ENCODE data around the gene TICRR. TPM values are rescaled to one million over a fixed set of nuclear protein-coding genes. Genes with fewer than 3 reads are reported as not detected.

TICRR gene
- total and polyA plus RNA-seq, 2 donors (not counting 1 experiment from before 2014, with no cell fraction given), result 0.05 to 0.07 TPM

DNA sequence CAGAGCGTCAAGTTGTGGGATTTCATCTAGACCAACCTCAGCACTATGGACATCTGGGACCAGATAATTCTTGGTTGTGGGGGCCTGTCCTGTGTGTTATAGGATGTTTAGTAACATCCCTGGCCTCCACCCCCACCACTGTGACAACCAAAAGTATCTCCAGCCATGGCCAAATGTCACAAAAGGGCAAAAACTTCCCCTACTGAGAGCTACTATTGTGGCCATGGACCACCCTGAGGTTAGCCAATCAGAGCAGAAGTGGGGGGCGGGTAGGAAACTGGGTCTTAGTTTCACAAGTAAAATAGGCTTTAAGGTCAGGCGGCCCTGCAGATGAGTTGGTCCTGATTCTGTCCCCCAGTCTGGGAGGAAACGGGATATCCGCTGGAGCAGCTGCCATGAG lies 54.6 kb downstream of the TICRR start:
- Mint-ChIP-seq H3K4me3 (no peak overlapping the region), H3K27ac (no peak overlapping the region), H3K9me3 (ENCODE audit: insufficient read depth) (no peaks in the 10 kb centered on the region), H3K4me1 (no peaks in the 10 kb centered on the region), H3K27me3 (no peaks in the 10 kb centered on the region)
- CTCF ChIA-PET, result no interaction called here
- Histone ChIP-seq H3K36me3 (replicated peaks in 1 of 2; ENCODE audit: control extremely low read depth in 1 of 2, control insufficient read depth in 1 of 2, extremely low read depth in 1 of 2, insufficient read depth in 2 of 2, low read length in 1 of 2) (no peaks in the 10 kb centered on the region), H3K4me1 (ENCODE audit: control insufficient read depth in 2 of 2, insufficient read depth in 2 of 2, low read length in 2 of 2) (no peaks in the 10 kb centered on the region), H3K4me2 (replicated peaks; ENCODE audit: low read depth, low read length, poor library complexity, severe bottlenecking) (no peak overlapping the region), H3K27me3 (replicated peaks in 1 of 4; ENCODE audit: control extremely low read depth in 1 of 4, control insufficient read depth in 3 of 4, insufficient read depth in 4 of 4, low read length in 3 of 4) (no peaks in the 10 kb centered on the region), H3K79me2 (ENCODE audit: control insufficient read depth, insufficient read depth, low read length) (no peaks in the 10 kb centered on the region), H3K4me3 (ENCODE audit: control extremely low read depth in 1 of 5, extremely low read depth in 1 of 5, insufficient read depth in 1 of 5, low read depth in 2 of 5, low read length in 4 of 5) (no peak overlapping the region), H3K9ac (ENCODE audit: low read length) (no peak overlapping the region), H3K9me3 (ENCODE audit: control extremely low read depth in 1 of 3, control insufficient read depth in 2 of 3, insufficient read depth in 1 of 3, low read length in 2 of 3) (peaks cover 0 to 12% (median 0%) of the 10 kb centered on the region in 3 donors), H3K27ac (ENCODE audit: low read length in 2 of 2) (no peak overlapping the region), H2AFZ (ENCODE audit: insufficient read depth, low read depth, low read length, poor library complexity, severe bottlenecking) (no peak overlapping the region), H4K20me1 (ENCODE audit: control insufficient read depth, insufficient read depth, low read length, poor library complexity, severe bottlenecking) (no peaks in the 10 kb centered on the region)
- 89% methylated on average over 5 of the region's 5 CpGs for WGBS (ENCODE audit: insufficient coverage)
- TF ChIP-seq EZH2 (IDR thresholded peaks at IDR 0.05; ENCODE audit: borderline replicate concordance, insufficient read depth, low read depth, low read length, poor library complexity, severe bottlenecking), result no peak
- TF ChIP-seq, protein P1, sequence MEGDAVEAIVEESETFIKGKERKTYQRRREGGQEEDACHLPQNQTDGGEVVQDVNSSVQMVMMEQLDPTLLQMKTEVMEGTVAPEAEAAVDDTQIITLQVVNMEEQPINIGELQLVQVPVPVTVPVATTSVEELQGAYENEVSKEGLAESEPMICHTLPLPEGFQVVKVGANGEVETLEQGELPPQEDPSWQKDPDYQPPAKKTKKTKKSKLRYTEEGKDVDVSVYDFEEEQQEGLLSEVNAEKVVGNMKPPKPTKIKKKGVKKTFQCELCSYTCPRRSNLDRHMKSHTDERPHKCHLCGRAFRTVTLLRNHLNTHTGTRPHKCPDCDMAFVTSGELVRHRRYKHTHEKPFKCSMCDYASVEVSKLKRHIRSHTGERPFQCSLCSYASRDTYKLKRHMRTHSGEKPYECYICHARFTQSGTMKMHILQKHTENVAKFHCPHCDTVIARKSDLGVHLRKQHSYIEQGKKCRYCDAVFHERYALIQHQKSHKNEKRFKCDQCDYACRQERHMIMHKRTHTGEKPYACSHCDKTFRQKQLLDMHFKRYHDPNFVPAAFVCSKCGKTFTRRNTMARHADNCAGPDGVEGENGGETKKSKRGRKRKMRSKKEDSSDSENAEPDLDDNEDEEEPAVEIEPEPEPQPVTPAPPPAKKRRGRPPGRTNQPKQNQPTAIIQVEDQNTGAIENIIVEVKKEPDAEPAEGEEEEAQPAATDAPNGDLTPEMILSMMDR (IDR thresholded peaks at IDR 0.05), result no peak
- no peak for ATAC-seq (ENCODE audit: low read depth)
- intact Hi-C loops (cut with micrococcal nuclease), result no loop called here
- no peak for DNase-seq
- POLR2A ChIA-PET, result no interaction called here

DNA sequence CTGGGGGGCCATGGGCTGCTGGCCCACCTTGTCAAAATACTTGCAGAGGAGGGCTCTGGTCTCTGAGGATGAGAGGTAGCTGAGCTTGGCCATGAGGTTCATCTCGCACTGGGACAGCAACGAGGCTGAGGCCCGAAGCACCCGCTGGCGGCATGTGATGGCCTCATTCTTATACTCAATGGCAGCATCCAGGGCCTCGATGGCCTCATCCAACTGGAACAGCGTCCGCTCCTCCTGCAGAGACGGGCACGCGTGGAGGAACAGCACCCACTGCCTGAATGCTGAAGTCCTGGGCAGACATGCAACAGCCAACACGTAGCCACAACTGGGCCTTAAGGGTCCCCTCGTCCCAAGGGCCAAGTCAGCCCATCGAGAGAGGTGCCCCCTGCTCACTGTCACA lies 55.0 kb downstream of the TICRR start:
- whole genome bisulfite sequencing (ENCODE audit: insufficient coverage), result 95% methylated on average over 14 of the region's 14 CpGs
- no peaks in the 10 kb centered on the region for H4K20me1 ChIP-seq (ENCODE audit: control insufficient read depth, insufficient read depth, low read length, poor library complexity, severe bottlenecking)
- no peaks in the 10 kb centered on the region for H3K4me1 ChIP-seq (ENCODE audit: control insufficient read depth in 2 of 2, insufficient read depth in 2 of 2, low read length in 2 of 2)
- no peak overlapping the region for H3K4me2 ChIP-seq (replicated peaks; ENCODE audit: low read depth, low read length, poor library complexity, severe bottlenecking)
- H3K79me2 ChIP-seq (ENCODE audit: control insufficient read depth, insufficient read depth, low read length), result no peaks in the 10 kb centered on the region
- Mint-ChIP-seq H3K4me1 (no peaks in the 10 kb centered on the region), H3K9me3 (ENCODE audit: insufficient read depth) (no peaks in the 10 kb centered on the region), H3K27me3 (no peaks in the 10 kb centered on the region), H3K27ac (no peak overlapping the region), H3K4me3 (no peak overlapping the region)
- H3K9me3 ChIP-seq (ENCODE audit: control extremely low read depth in 1 of 3, control insufficient read depth in 2 of 3, insufficient read depth in 1 of 3, low read length in 2 of 3), result peaks cover 0 to 12% (median 0%) of the 10 kb centered on the region in 3 donors
- no peaks in the 10 kb centered on the region for H3K27me3 ChIP-seq (replicated peaks in 1 of 4; ENCODE audit: control extremely low read depth in 1 of 4, control insufficient read depth in 3 of 4, insufficient read depth in 4 of 4, low read length in 3 of 4)
- CTCF ChIA-PET, result no interaction called here
- intact Hi-C loops (cut with micrococcal nuclease), result no loop called here
- H3K9ac ChIP-seq (ENCODE audit: low read length), result no peak overlapping the region
- POLR2A ChIA-PET, result no interaction called here
- no peak overlapping the region for H3K27ac ChIP-seq (ENCODE audit: low read length in 2 of 2)
- no peak for TF ChIP-seq EZH2 (IDR thresholded peaks at IDR 0.05; ENCODE audit: borderline replicate concordance, insufficient read depth, low read depth, low read length, poor library complexity, severe bottlenecking)
- TF ChIP-seq, protein P1 (IDR thresholded peaks at IDR 0.05), result no peak
- no peaks in the 10 kb centered on the region for H3K36me3 ChIP-seq (replicated peaks in 1 of 2; ENCODE audit: control extremely low read depth in 1 of 2, control insufficient read depth in 1 of 2, extremely low read depth in 1 of 2, insufficient read depth in 2 of 2, low read length in 1 of 2)
- ATAC-seq (ENCODE audit: low read depth), result no peak
- no peak overlapping the region for H2AFZ ChIP-seq (ENCODE audit: insufficient read depth, low read depth, low read length, poor library complexity, severe bottlenecking)
- no peak for DNase-seq
- no peak overlapping the region for H3K4me3 ChIP-seq (ENCODE audit: control extremely low read depth in 1 of 5, extremely low read depth in 1 of 5, insufficient read depth in 1 of 5, low read depth in 2 of 5, low read length in 4 of 5)
